ENCODE results near the gene KIN.
"Not testable (repeated sequence)": the region's sequence is repeated elsewhere in the genome, so short reads cannot be mapped to it uniquely, and the experiment has no call there.

The KIN gene

DNA sequence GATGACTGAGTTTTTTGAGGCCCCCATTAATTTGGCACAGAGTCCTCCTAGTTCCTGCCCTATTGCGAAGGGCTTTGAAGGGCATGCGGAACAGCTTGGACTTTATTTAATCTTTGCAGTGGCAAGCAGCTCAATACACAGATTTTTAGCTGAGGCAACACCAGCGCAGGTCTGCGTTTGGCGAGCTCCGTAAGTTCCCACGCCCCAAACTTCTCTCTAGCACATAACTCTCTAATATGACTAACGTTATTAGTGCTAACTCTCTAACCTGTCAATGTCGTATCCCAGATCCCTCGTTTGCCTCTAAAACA, 30.1 kb upstream of the KIN start:
- Histone ChIP-seq H3K4me1 (ENCODE audit: control insufficient read depth in 1 of 2, insufficient read depth in 1 of 2, low read depth in 1 of 2, low read length in 1 of 2) (peaks cover 11 to 22% of the 10 kb centered on the region in 2 experiments), H3K27ac (peak overlapping the region; percentile 53), H3K4me3 (ENCODE audit: low read depth in 1 of 2, low read length in 1 of 2) (peak overlapping the region; percentile 95 to 100), H3K9me3 (no peaks in the 10 kb centered on the region), H3K27me3 (peaks cover 18% of the 10 kb centered on the region), H3K36me3 (no peaks in the 10 kb centered on the region)
- TF ChIP-seq, protein P1, sequence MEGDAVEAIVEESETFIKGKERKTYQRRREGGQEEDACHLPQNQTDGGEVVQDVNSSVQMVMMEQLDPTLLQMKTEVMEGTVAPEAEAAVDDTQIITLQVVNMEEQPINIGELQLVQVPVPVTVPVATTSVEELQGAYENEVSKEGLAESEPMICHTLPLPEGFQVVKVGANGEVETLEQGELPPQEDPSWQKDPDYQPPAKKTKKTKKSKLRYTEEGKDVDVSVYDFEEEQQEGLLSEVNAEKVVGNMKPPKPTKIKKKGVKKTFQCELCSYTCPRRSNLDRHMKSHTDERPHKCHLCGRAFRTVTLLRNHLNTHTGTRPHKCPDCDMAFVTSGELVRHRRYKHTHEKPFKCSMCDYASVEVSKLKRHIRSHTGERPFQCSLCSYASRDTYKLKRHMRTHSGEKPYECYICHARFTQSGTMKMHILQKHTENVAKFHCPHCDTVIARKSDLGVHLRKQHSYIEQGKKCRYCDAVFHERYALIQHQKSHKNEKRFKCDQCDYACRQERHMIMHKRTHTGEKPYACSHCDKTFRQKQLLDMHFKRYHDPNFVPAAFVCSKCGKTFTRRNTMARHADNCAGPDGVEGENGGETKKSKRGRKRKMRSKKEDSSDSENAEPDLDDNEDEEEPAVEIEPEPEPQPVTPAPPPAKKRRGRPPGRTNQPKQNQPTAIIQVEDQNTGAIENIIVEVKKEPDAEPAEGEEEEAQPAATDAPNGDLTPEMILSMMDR (IDR thresholded peaks at IDR 0.05), result no peak

DNA sequence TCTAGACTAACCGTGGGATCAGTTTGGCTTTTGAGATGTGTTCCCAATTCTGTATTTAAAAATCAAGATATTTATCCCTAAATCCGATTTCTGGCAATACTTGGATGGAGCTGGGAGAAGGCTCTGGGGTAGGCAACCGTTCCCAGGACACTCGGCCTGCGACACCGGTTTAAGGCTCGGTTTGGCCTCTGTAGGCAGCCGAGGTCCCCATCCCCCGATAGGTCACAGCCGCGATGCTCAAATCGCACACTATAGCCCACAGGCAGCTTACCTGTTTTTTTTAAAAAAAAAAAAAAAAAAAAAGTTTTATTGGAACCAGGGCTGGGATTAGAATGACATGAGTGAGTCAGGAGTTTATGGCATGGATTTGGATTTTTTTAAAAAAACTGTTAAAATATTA, 29.8 kb upstream of the KIN start:
- Histone ChIP-seq H3K4me3 (ENCODE audit: low read depth in 1 of 2, low read length in 1 of 2) (peak overlapping the region; percentile 95 to 100), H3K36me3 (no peaks in the 10 kb centered on the region), H3K27ac (no peak overlapping the region), H3K4me1 (ENCODE audit: control insufficient read depth in 1 of 2, insufficient read depth in 1 of 2, low read depth in 1 of 2, low read length in 1 of 2) (peaks cover 11 to 22% of the 10 kb centered on the region in 2 experiments), H3K27me3 (peaks cover 18% of the 10 kb centered on the region), H3K9me3 (no peaks in the 10 kb centered on the region)
- TF ChIP-seq, protein P1 (IDR thresholded peaks at IDR 0.05), result no peak

DNA sequence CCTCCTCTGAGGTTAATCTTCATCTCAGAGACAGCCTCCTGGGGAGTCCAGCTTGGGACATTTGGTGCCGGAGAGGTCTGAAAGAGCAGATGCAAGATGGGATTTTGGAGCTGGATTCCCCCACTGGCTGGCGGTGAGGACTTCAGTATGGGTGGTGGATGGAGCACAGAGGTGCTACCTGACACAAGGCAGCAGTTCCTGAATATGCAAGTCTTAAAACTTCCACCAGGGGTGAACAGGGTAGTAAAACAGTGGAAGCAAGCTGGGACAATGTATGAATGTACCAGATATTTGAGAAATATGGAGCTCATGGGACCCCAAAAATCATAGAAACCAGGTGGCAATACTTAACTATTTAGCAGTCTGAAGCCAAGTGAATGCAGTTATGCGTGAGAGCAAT, 25.7 kb upstream of the KIN start:
- Histone ChIP-seq H3K27me3 (peaks cover 18% of the 10 kb centered on the region), H3K4me1 (ENCODE audit: control insufficient read depth in 1 of 2, insufficient read depth in 1 of 2, low read depth in 1 of 2, low read length in 1 of 2) (peaks cover 0 to 7% of the 10 kb centered on the region in 2 experiments), H3K9me3 (no peaks in the 10 kb centered on the region), H3K4me3 (ENCODE audit: low read depth in 1 of 2, low read length in 1 of 2) (no peak overlapping the region), H3K36me3 (no peaks in the 10 kb centered on the region), H3K27ac (no peak overlapping the region)
- TF ChIP-seq, protein P1 (IDR thresholded peaks at IDR 0.05), result no peak

DNA sequence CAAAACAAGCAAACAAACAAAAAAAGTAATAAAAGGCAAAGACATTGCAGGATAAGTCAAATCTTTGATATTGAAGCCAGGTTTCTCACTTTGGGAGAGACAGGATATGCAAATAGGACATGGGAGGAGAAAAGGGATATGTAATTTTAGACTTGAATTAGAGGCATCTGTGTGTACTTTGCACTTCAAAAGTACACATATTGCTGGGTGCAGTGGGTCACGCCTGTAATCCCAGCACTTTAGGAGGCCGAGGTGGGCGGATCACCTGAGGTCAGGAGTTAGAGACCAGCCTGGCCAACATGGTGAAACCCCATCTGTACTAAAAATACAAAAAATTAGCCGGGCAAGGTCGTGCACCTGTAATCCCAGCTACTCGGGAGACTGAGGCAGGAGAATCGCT, 23.9 kb upstream of the KIN start:
- H3K27ac ChIP-seq; H3K4me1 ChIP-seq (ENCODE audit: control insufficient read depth in 1 of 2, insufficient read depth in 1 of 2, low read depth in 1 of 2, low read length in 1 of 2); H3K9me3 ChIP-seq; H3K4me3 ChIP-seq (ENCODE audit: low read depth in 1 of 2, low read length in 1 of 2): not testable (repeated sequence)
- Histone ChIP-seq H3K27me3 (peaks cover 10% of the 10 kb centered on the region), H3K36me3 (peaks cover 15% of the 10 kb centered on the region)

DNA sequence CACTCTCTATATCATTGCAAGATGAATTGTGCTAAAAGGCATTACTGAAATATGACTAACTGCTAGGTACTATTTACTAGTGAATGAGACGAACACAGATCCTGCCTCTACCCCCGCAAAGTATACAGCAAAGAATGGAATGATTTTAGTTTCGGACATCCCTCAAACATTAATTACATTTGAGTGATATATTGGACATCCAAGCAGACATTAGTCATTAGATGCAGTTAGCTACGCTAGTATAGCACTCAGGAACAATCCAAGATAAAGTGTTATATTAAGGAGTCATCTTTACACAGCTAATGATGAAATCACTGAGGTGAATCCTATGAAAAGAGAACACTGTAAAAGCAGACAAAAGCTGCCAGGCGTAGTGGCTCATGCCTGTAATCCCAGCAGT, 23.2 kb upstream of the KIN start:
- H3K4me3 ChIP-seq (ENCODE audit: low read depth in 1 of 2, low read length in 1 of 2), result no peak overlapping the region
- H3K27me3 ChIP-seq, result peaks cover 3% of the 10 kb centered on the region
- no peaks in the 10 kb centered on the region for H3K4me1 ChIP-seq (ENCODE audit: control insufficient read depth in 1 of 2, insufficient read depth in 1 of 2, low read depth in 1 of 2, low read length in 1 of 2)
- H3K27ac ChIP-seq, result no peak overlapping the region
- TF ChIP-seq, protein P1 (IDR thresholded peaks at IDR 0.05), result no peak
- H3K9me3 ChIP-seq, result no peaks in the 10 kb centered on the region
- peaks cover 23% of the 10 kb centered on the region for H3K36me3 ChIP-seq

DNA sequence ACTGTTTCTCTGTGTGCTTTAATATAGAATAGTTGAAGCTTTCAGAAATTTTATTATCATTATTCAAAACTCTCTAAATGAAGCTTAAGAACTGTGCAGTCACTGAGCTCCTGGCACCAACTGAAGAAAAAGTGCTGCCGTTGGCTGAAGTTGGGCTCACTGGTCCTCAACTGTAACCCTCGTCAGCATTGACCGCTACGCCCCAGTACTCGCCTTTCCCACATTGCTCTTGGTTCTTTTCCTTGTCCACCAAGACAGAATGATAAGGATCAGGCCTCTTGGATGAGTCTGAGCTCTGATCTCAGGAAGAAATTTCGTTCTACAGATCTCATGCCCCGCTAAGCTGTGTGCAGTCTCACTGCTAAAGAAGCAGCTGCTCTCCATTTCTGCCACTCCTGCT, 22.6 kb upstream of the KIN start:
- Histone ChIP-seq H3K4me1 (ENCODE audit: control insufficient read depth in 1 of 2, insufficient read depth in 1 of 2, low read depth in 1 of 2, low read length in 1 of 2) (no peaks in the 10 kb centered on the region), H3K9me3 (no peaks in the 10 kb centered on the region), H3K27ac (no peak overlapping the region), H3K36me3 (peaks cover 27% of the 10 kb centered on the region), H3K27me3 (no peaks in the 10 kb centered on the region), H3K4me3 (ENCODE audit: low read depth in 1 of 2, low read length in 1 of 2) (no peak overlapping the region)
- TF ChIP-seq, protein P1 (IDR thresholded peaks at IDR 0.05), result no peak

Data from neutrophil (primary cell).